Endodermal cell (in vitro differentiated cells): Measurements from ENCODE around the gene NXT2. TPM values are rescaled to one million over a fixed set of nuclear protein-coding genes. Genes with fewer than 3 reads are reported as not detected.

Experiments used
- DNase-seq: peaks from one replicate; pipeline ENCODE4 v3.0.0-alpha.2; 2017
- H3K27ac ChIP-seq: 2 replicates; pipeline ENCODE4 v1.5.1; 2013; ENCODE audit warnings: mild to moderate bottlenecking, low read depth, low read length, moderate library complexity
- H3K27me3 ChIP-seq: 2 replicates; pipeline ENCODE4 v1.6.1; 2013; ENCODE audit warnings: mild to moderate bottlenecking, low read length, moderate library complexity; ENCODE audit not compliant: insufficient read depth, control insufficient read depth, poor library complexity, severe bottlenecking
- H3K36me3 ChIP-seq: 2 replicates; pipeline ENCODE4 v1.7.0; 2013; ENCODE audit warnings: mild to moderate bottlenecking, low read length, moderate library complexity; ENCODE audit not compliant: control insufficient read depth, insufficient read depth
- H3K4me1 ChIP-seq: one replicate; pipeline ENCODE4 v1.7.0; 2013; ENCODE audit warnings: low read length; ENCODE audit not compliant: control insufficient read depth, insufficient read depth
- H3K4me3 ChIP-seq: 2 replicates; pipeline ENCODE4 v1.5.1; 2013; ENCODE audit warnings: mild to moderate bottlenecking, low read length, moderate library complexity
- H3K9ac ChIP-seq: 2 replicates; pipeline ENCODE4 v1.6.1; 2013; ENCODE audit warnings: mild to moderate bottlenecking, low read length, moderate library complexity; ENCODE audit not compliant: poor library complexity, severe bottlenecking; ENCODE audit errors: extremely low read depth
- H3K9me3 ChIP-seq: 2 replicates; pipeline ENCODE4 v1.6.1; 2013; ENCODE audit warnings: mild to moderate bottlenecking, low read length, moderate library complexity; ENCODE audit not compliant: control insufficient read depth
- H3K27ac Mint-ChIP-seq: 2 replicates; pipeline ENCODE4 v1.8.0; 2020; ENCODE audit warnings: mixed read lengths
- H3K27me3 Mint-ChIP-seq: 2 replicates; pipeline ENCODE4 v1.8.0; 2021; ENCODE audit warnings: mild to moderate bottlenecking, mixed read lengths; ENCODE audit not compliant: insufficient read depth
- H3K36me3 Mint-ChIP-seq: 2 replicates; pipeline ENCODE4 v1.8.0; 2020; ENCODE audit warnings: low read depth, mixed read lengths
- H3K4me1 Mint-ChIP-seq: 2 replicates; pipeline ENCODE4 v1.8.0; 2020; ENCODE audit warnings: mixed read lengths
- H3K4me3 Mint-ChIP-seq: 2 replicates; pipeline ENCODE4 v1.8.0; 2020; ENCODE audit warnings: mild to moderate bottlenecking, moderate library complexity, mixed read lengths
- H3K9me3 Mint-ChIP-seq: 2 replicates; pipeline ENCODE4 v1.8.0; 2020; ENCODE audit warnings: mild to moderate bottlenecking, mixed read lengths
- WGBS, 2 experiments: methylation state at CpG; one replicate each; pipeline versions ENCODE4 v1.1.5 to v1.1.7; 2013; ENCODE audit warnings: missing lambda C conversion rate in 2 of 2, mixed read lengths in 1 of 2; ENCODE audit not compliant: insufficient coverage in 1 of 2, insufficient read length in 1 of 2; 5-methylcytosine and 5-hydroxymethylcytosine counted together
- total RNA-seq, 2 donors: library from RNA; stranded (reverse); fragmentation: NEBNext Ultra II Directional in 1 of 2; extraction: Animal tissue kit (Norgen Biotek cat#: 25700) in 1 of 2; gene quantifications; 2 replicates in 1 of 2; 3 replicates in 1 of 2; pipeline ENCODE4 v1.2.1, GENCODE V29; 2021
- TF ChIP-seq, protein P1 (sequence below): fragments of 200-600 bp; sonication (generic); conservative IDR thresholded peaks from 2 replicates; pipeline ENCODE4 v1.5.0; 2021; ENCODE audit warnings: antibody characterized with exemption, mild to moderate bottlenecking

The NXT2 gene
- total RNA-seq, 2 donors from 2014 or later, result 6.9 to 17.1 TPM

- TF ChIP-seq, protein P1, sequence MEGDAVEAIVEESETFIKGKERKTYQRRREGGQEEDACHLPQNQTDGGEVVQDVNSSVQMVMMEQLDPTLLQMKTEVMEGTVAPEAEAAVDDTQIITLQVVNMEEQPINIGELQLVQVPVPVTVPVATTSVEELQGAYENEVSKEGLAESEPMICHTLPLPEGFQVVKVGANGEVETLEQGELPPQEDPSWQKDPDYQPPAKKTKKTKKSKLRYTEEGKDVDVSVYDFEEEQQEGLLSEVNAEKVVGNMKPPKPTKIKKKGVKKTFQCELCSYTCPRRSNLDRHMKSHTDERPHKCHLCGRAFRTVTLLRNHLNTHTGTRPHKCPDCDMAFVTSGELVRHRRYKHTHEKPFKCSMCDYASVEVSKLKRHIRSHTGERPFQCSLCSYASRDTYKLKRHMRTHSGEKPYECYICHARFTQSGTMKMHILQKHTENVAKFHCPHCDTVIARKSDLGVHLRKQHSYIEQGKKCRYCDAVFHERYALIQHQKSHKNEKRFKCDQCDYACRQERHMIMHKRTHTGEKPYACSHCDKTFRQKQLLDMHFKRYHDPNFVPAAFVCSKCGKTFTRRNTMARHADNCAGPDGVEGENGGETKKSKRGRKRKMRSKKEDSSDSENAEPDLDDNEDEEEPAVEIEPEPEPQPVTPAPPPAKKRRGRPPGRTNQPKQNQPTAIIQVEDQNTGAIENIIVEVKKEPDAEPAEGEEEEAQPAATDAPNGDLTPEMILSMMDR, result no peak
- Mint-ChIP-seq H3K9me3 (peaks cover 4% of the 10 kb centered on the region), H3K4me3 (no peak overlapping the region), H3K36me3 (no peaks in the 10 kb centered on the region), H3K4me1 (peaks cover 14% of the 10 kb centered on the region), H3K27ac (no peak overlapping the region), H3K27me3 (peaks cover 51% of the 10 kb centered on the region)
- Histone ChIP-seq H3K4me3 (no peak overlapping the region), H3K9ac (no peak overlapping the region), H3K36me3 (no peaks in the 10 kb centered on the region), H3K9me3 (no peaks in the 10 kb centered on the region), H3K27ac (no peak overlapping the region), H3K27me3 (peaks cover 38% of the 10 kb centered on the region), H3K4me1 (peaks cover 3% of the 10 kb centered on the region)
- DNase-seq, result no peak
- 83% methylated on average over 2 of the region's 2 CpGs; no CpG with 5 or more reads in 1 of the 2 experiments for WGBS, 2 experiments
Measured at GRCh38 chrX:109533631-109534030, 3.0 kb upstream of the NXT2 start.

GRCh38 chrX:109534933-109535332, 1.7 kb upstream of the NXT2 start:
- H3K27me3 ChIP-seq, result peaks cover 38% of the 10 kb centered on the region

GRCh38 chrX:109535578-109535977, 1.1 kb upstream of the NXT2 start:
- Mint-ChIP-seq H3K27me3 (peaks cover 37% of the 10 kb centered on the region), H3K4me1 (peaks cover 13% of the 10 kb centered on the region), H3K36me3 (no peaks in the 10 kb centered on the region), H3K27ac (no peak overlapping the region), H3K9me3 (peaks cover 2% of the 10 kb centered on the region), H3K4me3 (no peak overlapping the region)
- DNase-seq, result no peak
- WGBS, 2 experiments, result 91 to 100% methylated on average over 1 to 8 of the region's 8 CpGs
- H3K36me3 ChIP-seq, result no peaks in the 10 kb centered on the region
- no peak overlapping the region for H3K27ac ChIP-seq
- TF ChIP-seq, protein P1, result no peak
- H3K9ac ChIP-seq, result no peak overlapping the region
- no peak overlapping the region for H3K4me3 ChIP-seq
- H3K27me3 ChIP-seq, result peaks cover 38% of the 10 kb centered on the region
- H3K9me3 ChIP-seq, result no peaks in the 10 kb centered on the region
- H3K4me1 ChIP-seq, result peaks cover 3% of the 10 kb centered on the region

More at GRCh38 chrX:109534933-109535332, 1.7 kb upstream of the NXT2 start:
- Mint-ChIP-seq H3K27ac (no peak overlapping the region), H3K27me3 (peaks cover 40% of the 10 kb centered on the region), H3K36me3 (no peaks in the 10 kb centered on the region), H3K4me3 (no peak overlapping the region), H3K9me3 (peaks cover 2% of the 10 kb centered on the region), H3K4me1 (peaks cover 14% of the 10 kb centered on the region)
- TF ChIP-seq, protein P1, result no peak
- no peak overlapping the region for H3K9ac ChIP-seq
- no peak overlapping the region for H3K27ac ChIP-seq
- H3K4me3 ChIP-seq, result no peak overlapping the region
- H3K36me3 ChIP-seq, result no peaks in the 10 kb centered on the region
- WGBS, 2 experiments, result 80 to 93% methylated on average over 4 to 8 of the region's 10 CpGs
- no peak for DNase-seq
- H3K4me1 ChIP-seq, result peaks cover 3% of the 10 kb centered on the region
- H3K9me3 ChIP-seq, result no peaks in the 10 kb centered on the region
